Psoas muscle (tissue), 8 donors: ENCODE data around the gene DYNC2I2. TPM values are rescaled to one million over a fixed set of nuclear protein-coding genes. Genes with fewer than 3 reads are reported as not detected.

ENCODE experiments used
- ATAC-seq, 4 donors: fragments of 200-7000 bp; cut with Tn5 transposase; one replicate each; pipeline ENCODE4 v1.9.1; 2020; ENCODE audit warnings: moderate library complexity in 3 of 4, mild to moderate bottlenecking in 2 of 4
- DNase-seq, 2 donors: peaks; one replicate each; pipeline ENCODE4 v3.0.0-alpha.2; 2020
- H3K27ac ChIP-seq: fragments of 200-600 bp; one replicate; pipeline ENCODE4 v1.8.0; 2022
- H3K27me3 ChIP-seq, 3 donors: fragments of 200-600 bp in 1 of 3; one replicate each; pipeline versions ENCODE4 v1.6.1 to v1.8.0; 2013 to 2022; ENCODE audit warnings: low read length in 2 of 3, mild to moderate bottlenecking in 2 of 3, moderate library complexity in 1 of 3; ENCODE audit not compliant: insufficient read depth in 3 of 3
- H3K36me3 ChIP-seq, 2 donors: fragments of 200-600 bp in 1 of 2; one replicate each; pipeline versions ENCODE4 v1.6.1 to v1.8.0; 2013 to 2022; ENCODE audit warnings: low read depth in 1 of 2, mild to moderate bottlenecking in 1 of 2, moderate library complexity in 1 of 2; ENCODE audit not compliant: insufficient read depth in 1 of 2
- H3K4me1 ChIP-seq: fragments of 200-600 bp; one replicate; pipeline ENCODE4 v1.8.0; 2022
- H3K4me3 ChIP-seq: fragments of 200-600 bp; one replicate; pipeline ENCODE4 v1.8.0; 2022; ENCODE audit warnings: mild to moderate bottlenecking
- H3K9me3 ChIP-seq: fragments of 200-600 bp; one replicate; pipeline ENCODE4 v1.8.0; 2022
- WGBS, 3 donors: extraction: QIAGEN DNeasy Blood & Tissue Kit; methylation state at CpG; one replicate each; pipeline versions ENCODE4 v1.1.6 to v1.1.7; 2013; 5-methylcytosine and 5-hydroxymethylcytosine counted together
- intact Hi-C, 2 donors: fragments of 100-400 bp; cut with DNase I; formaldehyde crosslinking; loops; one replicate each; pipeline versions ENCODE4 v1.11.0 to v1.14.2; 2022
- polyA plus RNA-seq, 3 donors: library from polyadenylated mRNA; stranded (reverse); fragments of 200-250 nt; gene quantifications; one replicate each; pipeline ENCODE4 v1.2.3, GENCODE V29; 2013
- total RNA-seq, 4 donors: library from RNA; stranded (reverse); fragmentation: NEBNext Ultra II Directional in 2 of 4; extraction: Animal tissue kit (Norgen Biotek cat#: 25700) in 2 of 4; gene quantifications; one replicate each; pipeline versions ENCODE4 v1.2.1 to v1.2.4, GENCODE V29; 2021 to 2023
- TF ChIP-seq, protein P1 (sequence below): fragments of 200-600 bp; IDR thresholded peaks from one replicate; pipeline ENCODE4 v1.8.0; 2022; ENCODE audit warnings: antibody characterized with exemption
- donor health status: healthy with polysubstance abuse.
- donor health status: DM: no; HTN: no; CAD: no; lungs with moderate emphysema.
- donor health status: Bipolar disorder and iron deficiency.
- donor health status: healthy.
- donor health status: DM: yes; HTN: yes; CAD: no.
- donor health status: DM: no; HTN: no; CAD: no.
- donor health status: DM: no; HTN: no; CAD: no.
- donor health status: DM: yes; HTN: yes; CAD: no.

Gene DYNC2I2
- total and polyA plus RNA-seq, 7 donors: 6.3 to 29.1 (median 10.3) TPM

DNA sequence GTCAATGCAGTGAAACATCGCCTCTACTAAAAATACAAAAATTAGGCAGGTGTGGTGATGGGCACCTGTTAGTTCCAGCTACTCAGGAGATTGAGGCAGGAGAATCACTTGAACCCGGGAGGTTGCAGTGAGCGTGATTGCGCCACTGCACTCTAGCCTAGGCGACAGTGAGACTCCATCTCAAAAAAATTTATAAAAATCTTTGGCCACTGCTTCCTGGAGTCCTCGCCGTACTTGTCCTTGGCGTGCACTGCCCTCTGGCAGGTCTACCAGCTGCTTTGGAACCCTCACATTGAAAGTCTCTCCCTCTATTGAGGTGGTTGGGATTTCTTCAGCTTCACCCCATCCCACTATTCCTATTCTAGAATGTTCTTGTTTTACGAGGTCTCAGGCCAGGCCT lies 25.0 kb downstream of the DYNC2I2 start:
- Histone ChIP-seq H3K9me3 (no peaks in the 10 kb centered on the region), H3K27me3 (no peaks in the 10 kb centered on the region), H3K27ac (no peak overlapping the region), H3K36me3 (peaks cover 8 to 73% of the 10 kb centered on the region in 2 donors), H3K4me1 (peaks cover 30% of the 10 kb centered on the region), H3K4me3 (no peak overlapping the region)
- ATAC-seq: no peak
- WGBS, 3 donors: 93 to 94% (median 93%) methylated on average over 9 of the region's 9 CpGs
- TF ChIP-seq, protein P1, sequence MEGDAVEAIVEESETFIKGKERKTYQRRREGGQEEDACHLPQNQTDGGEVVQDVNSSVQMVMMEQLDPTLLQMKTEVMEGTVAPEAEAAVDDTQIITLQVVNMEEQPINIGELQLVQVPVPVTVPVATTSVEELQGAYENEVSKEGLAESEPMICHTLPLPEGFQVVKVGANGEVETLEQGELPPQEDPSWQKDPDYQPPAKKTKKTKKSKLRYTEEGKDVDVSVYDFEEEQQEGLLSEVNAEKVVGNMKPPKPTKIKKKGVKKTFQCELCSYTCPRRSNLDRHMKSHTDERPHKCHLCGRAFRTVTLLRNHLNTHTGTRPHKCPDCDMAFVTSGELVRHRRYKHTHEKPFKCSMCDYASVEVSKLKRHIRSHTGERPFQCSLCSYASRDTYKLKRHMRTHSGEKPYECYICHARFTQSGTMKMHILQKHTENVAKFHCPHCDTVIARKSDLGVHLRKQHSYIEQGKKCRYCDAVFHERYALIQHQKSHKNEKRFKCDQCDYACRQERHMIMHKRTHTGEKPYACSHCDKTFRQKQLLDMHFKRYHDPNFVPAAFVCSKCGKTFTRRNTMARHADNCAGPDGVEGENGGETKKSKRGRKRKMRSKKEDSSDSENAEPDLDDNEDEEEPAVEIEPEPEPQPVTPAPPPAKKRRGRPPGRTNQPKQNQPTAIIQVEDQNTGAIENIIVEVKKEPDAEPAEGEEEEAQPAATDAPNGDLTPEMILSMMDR: no peak
- DNase-seq: no peak
- intact Hi-C loops: no loop called here

DNA sequence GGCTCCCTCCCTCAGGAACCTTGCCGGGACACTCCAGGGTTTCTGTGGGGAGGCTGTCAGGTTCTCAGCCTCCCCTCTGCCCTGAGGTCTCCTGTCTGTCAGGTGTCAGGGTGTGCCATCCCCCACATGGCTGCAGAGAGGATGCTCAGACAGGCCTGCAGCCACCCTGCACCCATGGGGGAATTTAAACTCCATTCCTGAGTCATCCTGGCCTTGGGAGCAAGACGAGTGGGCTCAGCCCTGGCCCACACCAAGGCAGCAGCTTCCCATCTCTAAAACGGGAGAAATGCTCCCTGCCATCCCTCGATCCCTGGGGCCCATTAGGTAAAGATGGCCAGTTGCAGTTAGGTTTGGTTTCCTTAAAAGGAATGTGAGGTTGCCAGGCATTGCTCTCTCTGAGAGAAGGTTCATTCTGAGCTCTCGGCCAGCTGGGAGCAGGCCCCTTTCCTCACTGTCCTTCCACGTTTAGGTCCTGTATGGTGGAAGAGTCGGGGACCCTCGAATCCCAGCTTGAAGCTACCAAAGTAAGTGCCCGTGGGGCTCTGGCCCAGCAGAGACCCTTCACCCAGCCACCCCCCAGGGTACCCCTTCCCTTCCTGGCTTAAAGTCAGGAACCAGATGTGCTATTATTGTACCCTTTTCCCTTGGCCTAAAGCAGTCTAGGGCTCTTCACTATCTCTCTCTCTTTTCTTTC lies 26.6 kb downstream of the DYNC2I2 start:
- Histone ChIP-seq H3K9me3 (no peaks in the 10 kb centered on the region), H3K4me3 (no peak overlapping the region), H3K27me3 (no peaks in the 10 kb centered on the region), H3K36me3 (peaks cover 8 to 89% of the 10 kb centered on the region in 2 donors), H3K27ac (no peak overlapping the region), H3K4me1 (peaks cover 21% of the 10 kb centered on the region)
- DNase-seq (no peak), ATAC-seq (no peak)
- 70 to 73% (median 72%) methylated on average over 9 of the region's 9 CpGs for WGBS, 3 donors
- TF ChIP-seq, protein P1: no peak
- intact Hi-C loops: no loop called here

DNA sequence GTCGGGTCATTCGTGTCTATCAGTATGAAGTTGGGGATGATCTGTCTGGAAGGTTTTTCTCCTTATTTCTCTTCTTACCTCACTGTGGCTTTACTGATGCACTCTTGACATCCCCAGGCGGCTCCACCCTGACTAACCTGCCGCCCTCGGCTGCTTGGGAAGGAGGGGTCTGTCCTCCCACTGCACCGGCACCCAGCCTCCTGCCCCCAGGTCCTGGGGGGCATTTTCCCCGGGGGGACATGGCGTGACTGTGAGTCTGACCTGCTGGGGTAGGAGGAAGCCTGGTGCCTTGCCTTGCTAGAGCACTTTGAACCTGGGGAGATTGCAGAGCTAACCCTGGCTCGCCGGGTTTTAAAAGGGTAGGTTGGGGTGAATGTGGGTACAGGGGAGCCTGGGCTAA lies 27.5 kb downstream of the DYNC2I2 start:
- TF ChIP-seq, protein P1: no peak
- no peak for DNase-seq
- intact Hi-C loops: no loop called here
- Histone ChIP-seq H3K9me3 (no peaks in the 10 kb centered on the region), H3K27ac (peak overlapping the region; percentile 63), H3K4me3 (no peak overlapping the region), H3K36me3 (peaks cover 8 to 98% of the 10 kb centered on the region in 2 donors), H3K27me3 (no peaks in the 10 kb centered on the region), H3K4me1 (peaks cover 17% of the 10 kb centered on the region)
- WGBS, 3 donors: 77 to 85% (median 77%) methylated on average over 10 of the region's 10 CpGs
- ATAC-seq: no peak

DNA sequence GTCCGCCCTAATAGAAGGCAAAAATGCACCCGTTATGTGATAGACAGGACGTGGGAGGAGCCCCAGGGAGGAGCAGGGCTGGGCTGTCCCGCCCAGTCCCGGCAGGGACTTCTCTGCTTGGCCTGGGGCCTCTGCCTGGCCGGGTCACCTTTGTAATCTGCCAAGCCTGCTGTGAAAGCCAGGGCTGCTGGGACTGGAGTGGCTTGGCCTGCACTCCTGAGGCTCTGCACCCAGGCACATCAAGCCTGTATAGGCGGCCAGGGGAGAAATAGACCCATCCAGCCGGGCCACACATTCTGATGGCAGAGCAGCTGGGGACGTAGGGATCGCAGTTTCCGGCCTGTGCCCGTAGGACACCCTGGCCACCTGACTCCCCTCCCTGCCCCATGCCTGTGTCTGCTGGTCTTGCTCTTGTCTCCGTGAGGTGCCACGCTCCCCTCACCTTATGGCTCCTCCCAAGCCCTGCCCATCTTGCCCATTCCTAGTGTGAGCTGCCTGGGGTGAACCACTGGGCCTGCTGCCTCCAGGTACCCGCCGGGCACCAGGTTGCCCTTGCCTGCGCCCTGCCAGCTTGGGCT lies 28.1 kb downstream of the DYNC2I2 start:
- peak; percentile 93 to 98 (median 95) for ATAC-seq
- Histone ChIP-seq H3K27me3 (no peaks in the 10 kb centered on the region), H3K4me3 (no peak overlapping the region), H3K9me3 (no peaks in the 10 kb centered on the region), H3K27ac (peak overlapping the region; percentile 63), H3K4me1 (peaks cover 17% of the 10 kb centered on the region), H3K36me3 (peaks cover 6 to 96% of the 10 kb centered on the region in 2 donors)
- peak; percentile 82 to 91 for DNase-seq
- WGBS, 3 donors: 29 to 40% (median 30%) methylated on average over 15 to 17 of the region's 17 CpGs
- intact Hi-C loops: no loop called here
- TF ChIP-seq, protein P1: no peak
